GM18519 (cell line): ENCODE measurements around the gene DSTN.
"Not testable (repeated sequence)": the region's sequence is repeated elsewhere in the genome, so short reads cannot be mapped to it uniquely, and the experiment has no call there.

Experiments
- ATAC-seq: cut with Tn5 transposase; IDR thresholded peaks from one replicate; pipeline ENCODE4 v1.9.1; 2021; ENCODE audit warnings: mild to moderate bottlenecking, moderate library complexity; ENCODE audit not compliant: unreplicated experiment, low FRiP score

DSTN gene

DNA sequence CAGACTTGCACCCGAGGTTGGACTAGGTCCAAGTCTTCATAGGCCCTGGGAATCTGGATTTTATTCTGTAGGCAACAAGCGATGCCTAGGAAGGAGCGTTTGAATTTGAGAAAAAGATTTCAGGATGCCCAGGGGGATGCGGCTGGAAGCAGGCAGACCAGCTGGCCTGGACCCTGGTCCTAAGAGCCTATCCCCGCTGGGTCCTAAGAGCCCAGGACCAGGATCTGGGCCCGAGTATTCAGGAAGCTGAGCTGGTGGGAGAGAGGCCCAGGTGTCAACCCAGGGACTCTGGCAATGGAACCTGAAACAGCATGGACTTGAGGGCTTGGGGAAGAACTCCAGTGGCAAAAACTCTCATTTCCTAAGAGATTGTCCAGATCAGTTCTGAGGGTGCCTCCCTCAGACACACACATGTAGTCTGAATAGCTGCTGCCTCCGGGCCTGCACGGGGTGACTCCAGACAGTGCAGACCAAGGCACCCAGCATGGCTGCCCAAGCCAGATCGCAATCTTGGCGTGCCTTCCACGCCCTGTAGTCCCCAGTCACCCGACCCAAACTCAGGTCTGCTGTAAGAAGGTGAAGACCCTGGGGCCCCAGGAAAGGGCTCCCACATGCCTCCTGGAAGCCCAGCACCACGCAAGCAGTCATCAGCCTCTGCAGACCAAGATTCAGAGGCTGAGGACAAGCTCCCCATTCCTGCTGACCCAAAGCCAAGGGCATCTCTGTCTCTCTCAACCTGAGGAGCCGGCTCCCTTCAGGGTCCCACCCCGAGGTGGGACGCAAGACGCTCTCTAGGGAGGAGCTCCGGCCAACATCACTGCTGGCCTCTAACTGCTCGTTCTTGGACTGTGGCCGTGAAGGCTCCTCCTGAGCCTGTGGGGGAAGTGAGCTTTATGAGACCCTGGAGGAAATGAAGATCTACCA, 77.8 kb downstream of the DSTN start:
- no peak for ATAC-seq

- no peak for ATAC-seq
Measured at GRCh38 chr20:17648315-17648646, 78.4 kb downstream of the DSTN start.

GRCh38 chr20:17648791-17649730, 79.2 kb downstream of the DSTN start:
- ATAC-seq: no peak

- no peak for ATAC-seq
Measured at GRCh38 chr20:17650301-17651128, 80.6 kb downstream of the DSTN start.

- ATAC-seq: no peak
Measured at GRCh38 chr20:17651129-17651759, 81.4 kb downstream of the DSTN start.

DNA sequence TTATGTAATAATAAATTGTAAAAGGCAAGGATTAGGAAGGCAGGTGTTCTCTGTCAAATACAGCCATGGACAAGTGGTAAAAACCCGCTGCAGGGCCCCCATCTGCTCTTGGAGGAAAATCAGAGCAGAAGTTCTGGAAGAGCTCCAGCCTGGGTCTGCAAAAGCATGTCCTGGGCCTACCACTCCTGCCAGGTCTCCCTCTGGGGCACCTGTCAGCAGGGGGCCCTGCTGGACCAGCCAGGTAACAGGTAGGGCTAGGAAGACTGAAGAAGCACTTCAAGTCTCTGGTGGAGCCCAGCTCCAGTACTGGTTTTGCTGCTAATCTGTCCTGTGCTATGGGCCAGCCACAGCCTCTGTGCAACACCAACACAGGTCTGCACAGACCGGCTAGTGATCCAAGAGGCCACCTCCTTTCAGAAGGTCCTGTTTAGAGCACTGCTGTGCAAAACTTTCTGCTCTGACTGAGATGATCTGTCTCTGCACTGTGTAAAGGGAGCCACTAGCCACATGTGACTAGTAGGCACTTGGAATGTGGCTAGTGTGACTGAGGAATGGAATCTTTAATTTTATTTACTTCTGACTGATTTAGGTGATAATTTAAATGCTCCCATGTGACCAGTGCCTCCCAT, 82.0 kb downstream of the DSTN start:
- ATAC-seq: no peak

- no peak for ATAC-seq
Measured at GRCh38 chr20:17652411-17652810, 82.5 kb downstream of the DSTN start.

DNA sequence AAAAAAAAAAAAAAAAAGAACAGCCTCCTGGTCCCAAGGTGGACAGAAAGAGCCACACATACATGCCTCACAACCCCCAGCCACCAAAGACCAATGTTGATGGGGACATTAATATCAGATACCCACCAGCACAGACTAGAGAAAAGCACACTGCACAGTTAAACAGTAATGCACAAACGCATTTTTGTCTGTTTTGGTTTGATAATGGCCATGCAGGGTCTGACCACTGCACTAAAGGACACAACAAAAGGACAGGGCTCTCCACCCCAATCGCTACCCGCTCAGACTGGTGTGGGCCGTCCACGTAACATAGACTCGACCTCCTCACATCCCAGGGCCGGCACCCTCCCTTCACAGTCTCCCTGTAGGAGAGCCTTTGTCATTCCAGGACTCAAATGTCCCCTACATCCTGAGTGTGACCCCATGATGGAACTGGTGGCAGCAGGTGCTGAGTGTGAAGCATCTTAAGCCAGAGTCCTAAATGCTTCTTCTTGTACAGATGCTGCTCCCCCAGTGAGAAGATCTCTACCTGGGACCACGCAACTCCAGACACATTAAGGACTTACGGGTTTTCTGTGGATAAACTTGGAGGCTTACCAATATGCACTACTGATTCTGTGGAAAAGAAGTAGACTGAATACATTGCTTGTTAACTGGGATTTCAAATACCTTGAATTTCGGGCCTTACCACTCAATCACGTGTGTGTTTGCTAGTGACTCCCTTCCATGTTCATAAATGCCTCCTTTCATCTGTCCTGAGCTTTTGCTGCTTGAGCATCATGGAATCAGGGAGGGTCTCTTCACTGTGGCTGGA, 84.2 kb downstream of the DSTN start:
- no peak for ATAC-seq

GRCh38 chr20:17654649-17655285, 84.9 kb downstream of the DSTN start:
- ATAC-seq: no peak

- no peak for ATAC-seq
Measured at GRCh38 chr20:17655286-17655651, 85.4 kb downstream of the DSTN start.

DNA sequence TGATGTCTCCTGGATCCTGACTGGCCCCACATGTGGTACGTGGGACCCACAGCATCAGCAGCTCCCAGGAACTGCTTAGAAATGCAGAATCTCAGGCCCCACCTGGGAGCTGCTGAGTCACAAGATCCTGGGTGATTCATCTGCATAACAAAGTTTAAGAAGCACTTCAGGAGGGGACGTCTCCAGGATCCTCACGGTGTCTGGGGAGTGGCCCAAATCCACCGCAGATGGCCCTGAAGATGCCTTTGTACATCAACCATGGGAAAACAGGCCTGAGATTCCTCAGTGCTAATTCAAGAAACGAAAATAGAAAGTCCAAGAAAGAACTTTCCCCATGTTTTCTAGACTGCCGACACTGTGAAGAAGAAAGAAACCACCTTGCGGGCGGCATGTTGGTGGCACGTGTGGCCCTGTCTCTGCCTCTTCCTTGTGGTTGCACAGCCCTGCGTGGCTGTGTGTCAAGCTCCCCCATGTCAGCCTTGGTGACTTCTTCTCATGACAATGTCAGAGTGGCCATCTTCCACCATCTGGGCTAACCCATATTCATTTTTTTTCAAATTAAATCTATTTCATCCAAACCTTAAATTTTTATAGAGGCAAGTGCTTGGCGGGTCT, 86.1 kb downstream of the DSTN start:
- ATAC-seq: no peak

DNA sequence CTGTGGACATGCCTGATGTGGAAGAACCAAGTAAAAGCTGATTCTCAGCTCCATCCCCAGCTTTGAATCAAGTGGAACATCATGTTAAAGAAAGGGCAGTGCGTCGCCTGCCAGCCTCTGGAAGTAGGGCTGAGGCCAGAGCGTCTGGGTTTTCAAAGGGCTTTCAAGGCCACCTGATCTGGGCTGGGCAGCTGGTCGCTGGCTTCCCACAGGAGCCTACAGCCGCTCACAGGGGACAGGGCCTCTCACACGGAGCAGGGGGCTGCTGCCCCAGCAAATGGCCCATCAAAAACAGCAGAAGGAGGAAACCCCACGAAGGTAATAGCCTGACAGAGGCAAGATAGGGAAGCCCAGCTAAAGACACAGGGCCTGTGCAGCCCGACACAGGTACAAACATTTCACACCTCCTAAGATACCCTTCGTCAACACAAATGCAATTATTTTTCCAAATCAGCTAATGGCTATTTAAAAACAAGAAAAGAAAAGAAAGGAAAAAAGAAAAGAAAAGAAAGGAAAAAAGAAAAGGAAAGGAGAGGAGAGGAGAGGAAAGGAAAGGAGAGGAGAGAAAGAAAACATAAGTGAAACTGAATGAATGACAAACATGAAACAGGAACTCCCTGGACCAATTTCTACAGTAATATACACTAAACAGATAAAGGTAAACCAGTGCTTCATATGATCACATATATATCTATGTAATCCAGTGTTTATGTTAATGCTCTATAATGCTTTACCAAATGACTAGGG, 87.4 kb downstream of the DSTN start:
- ATAC-seq: no peak

GRCh38 chr20:17657898-17658647, 88.2 kb downstream of the DSTN start:
- no peak for ATAC-seq

DNA sequence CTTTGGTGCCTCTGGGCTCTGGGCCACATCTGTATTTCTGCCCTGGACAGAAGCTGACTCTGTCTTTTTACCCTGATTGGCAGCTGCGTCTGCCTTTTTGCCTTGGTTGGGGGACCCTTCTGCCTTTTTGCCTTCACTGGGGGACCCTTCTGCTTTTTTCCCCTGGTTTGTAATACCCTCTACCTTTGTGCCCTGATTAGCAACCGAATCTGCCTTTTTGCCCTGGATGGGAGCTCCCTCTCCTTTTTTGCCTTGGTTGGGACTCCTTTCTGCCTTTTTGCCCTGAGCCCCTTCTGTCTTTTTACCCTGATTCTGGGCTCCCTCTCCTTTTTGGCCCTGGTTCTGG, 88.7 kb downstream of the DSTN start:
- no peak for ATAC-seq

DNA sequence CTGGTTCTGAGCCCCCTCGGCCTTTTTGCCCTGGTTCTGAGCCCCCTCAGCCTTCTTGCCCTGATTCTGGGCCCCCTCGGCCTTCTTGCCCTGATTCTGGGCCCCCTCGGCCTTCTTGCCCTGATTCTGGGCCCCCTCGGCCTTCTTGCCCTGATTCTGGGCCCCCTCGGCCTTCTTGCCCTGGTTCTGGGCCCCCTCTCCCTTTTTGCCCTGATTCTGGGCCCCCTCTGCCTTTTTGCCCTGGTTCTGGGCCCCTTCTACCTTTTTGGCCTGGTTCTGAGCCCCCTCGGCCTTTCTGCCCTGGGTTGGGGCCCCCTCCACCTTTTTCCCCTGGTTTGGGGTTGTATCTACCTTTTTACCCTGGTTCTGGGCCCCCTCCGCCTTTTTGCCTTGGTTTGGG, 89.5 kb downstream of the DSTN start:
- ATAC-seq: not testable (repeated sequence)
